GOT3 (cell line): ENCODE results near the gene KMT5C.

Experiments
- DNase-seq: peaks from one replicate; lab custom pipeline; 2025; ENCODE audit warnings: mixed read lengths; lab: John Stamatoyannopoulos, UW

The KMT5C gene

GRCh38 chr19:55368701-55369563, 29.3 kb downstream of the KMT5C start:
- DNase-seq, result no peak

- DNase-seq, result no peak
Measured at GRCh38 chr19:55369653-55370304, 30.1 kb downstream of the KMT5C start.

- DNase-seq, result no peak
Measured at GRCh38 chr19:55370305-55370988, 30.8 kb downstream of the KMT5C start, which contains the start of gene IL11. TSS of gene IL11 (minus strand) at chr19:55370463. CDS start at chr19:55370310, 153 bp downstream.

- no peak for DNase-seq
Measured at GRCh38 chr19:55372316-55373081, 32.8 kb downstream of the KMT5C start.

GRCh38 chr19:55373306-55373992, 33.8 kb downstream of the KMT5C start:
- no peak for DNase-seq

GRCh38 chr19:55373993-55374757, 34.5 kb downstream of the KMT5C start:
- DNase-seq, result no peak

- DNase-seq, result no peak
Measured at GRCh38 chr19:55376241-55376933, 36.7 kb downstream of the KMT5C start, which contains the start of gene TMEM190. TSS of gene TMEM190 (plus strand) at chr19:55376826. CDS start at chr19:55376854, 28 bp downstream.

GRCh38 chr19:55377356-55378131, 37.9 kb downstream of the KMT5C start:
- DNase-seq, result no peak

GRCh38 chr19:55379174-55379573, 39.5 kb downstream of the KMT5C start:
- no peak for DNase-seq

- no peak for DNase-seq
Measured at GRCh38 chr19:55382013-55382412, 42.3 kb downstream of the KMT5C start.

GRCh38 chr19:55382522-55383054, 42.9 kb downstream of the KMT5C start:
- DNase-seq, result no peak

- no peak for DNase-seq
Measured at GRCh38 chr19:55383279-55384130, 43.8 kb downstream of the KMT5C start.

GRCh38 chr19:55384131-55384919, 44.6 kb downstream of the KMT5C start, which contains the start of gene TMEM238:
TSS of gene TMEM238 (minus strand) at chr19:55384292. CDS start at chr19:55384259, 33 bp downstream.
- DNase-seq, result no peak

- DNase-seq, result peak; percentile 72
Measured at GRCh38 chr19:55384920-55385723, 45.4 kb downstream of the KMT5C start.

- DNase-seq, result peak; percentile 89
Measured at GRCh38 chr19:55385724-55386492, 46.2 kb downstream of the KMT5C start, which contains the start of gene RPL28. TSS of gene RPL28 (plus strand) at chr19:55385932. CDS start at chr19:55386358, 426 bp downstream.
